Endothelial cell of umbilical vein (primary cell): ENCODE data around the gene NSD1. TPM values are rescaled to one million over a fixed set of nuclear protein-coding genes. Genes with fewer than 3 reads are reported as not detected.

Experiments
- BruUV-seq: library from RNA; stranded (reverse); fragments of 400-500 nt; replicated peaks from 2 replicates; lab custom pipeline; 2021; lab: Mats Ljungman, UMichigan
- CTCF ChIA-PET: fragments of 300-600, 350-600 bp; sonication (Branson Sonifier 250); formaldehyde crosslinking; loops from one replicate; lab custom pipeline; 2021; ENCODE audit warnings: antibody characterized with exemption, inconsistent platforms; lab: Charles Lee
- POLR2A ChIA-PET: fragments of 300-600, 350-600 bp; sonication (Branson Sonifier 250); formaldehyde crosslinking; loops from one replicate; lab custom pipeline; 2021; ENCODE audit warnings: antibody characterized with exemption, inconsistent platforms; lab: Charles Lee
- DNase-seq: peaks from one replicate; pipeline ENCODE4 v3.0.0-alpha.2; 2011; ENCODE audit warnings: low read depth, low spot score
- FAIRE-seq: peaks from 2 replicates; lab custom pipeline; 2011; peaks lifted over from hg19 to GRCh38; lab: Jason Lieb, UNC
- H2AFZ ChIP-seq: 2 replicates; pipeline ENCODE4 v1.6.0; 2012; ENCODE audit warnings: low read depth, low read length, control low read depth, inconsistent platforms
- H3K27ac ChIP-seq: 2 replicates; pipeline ENCODE4 v1.5.1; 2011; ENCODE audit warnings: low read depth, mild to moderate bottlenecking, control low read depth, low read length, moderate library complexity; ENCODE audit not compliant: insufficient read depth
- H3K27me3 ChIP-seq, 2 experiments: 2 replicates each; pipeline versions ENCODE4 v1.6.0 to v1.6.1; 2011; ENCODE audit warnings: low read length in 2 of 2, mixed read lengths in 1 of 2; ENCODE audit not compliant: control insufficient read depth in 2 of 2, insufficient read depth in 2 of 2
- H3K36me3 ChIP-seq, 2 experiments: 2 replicates in 1 of 2; 3 replicates in 1 of 2; pipeline ENCODE4 v1.5.1; 2011; ENCODE audit warnings: low read length in 2 of 2, mild to moderate bottlenecking in 1 of 2, moderate library complexity in 1 of 2; ENCODE audit not compliant: control insufficient read depth in 2 of 2, insufficient read depth in 2 of 2; ENCODE audit errors: extremely low read depth in 1 of 2
- H3K4me1 ChIP-seq: 3 replicates; pipeline ENCODE4 v1.5.1; 2011; ENCODE audit warnings: mild to moderate bottlenecking, low read length; ENCODE audit not compliant: control insufficient read depth, insufficient read depth; ENCODE audit errors: extremely low read depth
- H3K4me2 ChIP-seq: 2 replicates; pipeline ENCODE4 v1.6.1; 2011; ENCODE audit warnings: low read length, control low read depth, mixed read lengths; ENCODE audit not compliant: insufficient read depth
- H3K4me3 ChIP-seq, 3 experiments: fragments of 200-600 bp in 1 of 3; sonication (generic), shearing (Covaris generic) in 1 of 3; replicated peaks in 1 of 3; 2 replicates each; pipeline ENCODE4 v1.5.1; 2011 to 2016; ENCODE audit warnings: control low read depth in 3 of 3, low read length in 3 of 3, mild to moderate bottlenecking in 2 of 3, inconsistent platforms in 1 of 3, low read depth in 1 of 3, moderate library complexity in 1 of 3; ENCODE audit not compliant: insufficient read depth in 1 of 3
- H3K79me2 ChIP-seq: 2 replicates; pipeline ENCODE4 v1.6.0; 2012; ENCODE audit warnings: low read length, inconsistent platforms; ENCODE audit not compliant: control insufficient read depth, insufficient read depth
- H3K9ac ChIP-seq: replicated peaks from 2 replicates; pipeline ENCODE3; 2011; ENCODE audit warnings: low read length, control low read depth; ENCODE audit not compliant: insufficient read depth; ENCODE audit errors: extremely low read depth
- H3K9me1 ChIP-seq: replicated peaks from 3 replicates; pipeline ENCODE4 v1.6.0; 2011; ENCODE audit warnings: mild to moderate bottlenecking, low read length; ENCODE audit not compliant: control insufficient read depth, insufficient read depth; ENCODE audit errors: extremely low read depth
- H3K9me3 ChIP-seq: replicated peaks from 2 replicates; pipeline ENCODE4 v1.5.1; 2012; ENCODE audit warnings: low read length, inconsistent platforms; ENCODE audit not compliant: control insufficient read depth, insufficient read depth
- H4K20me1 ChIP-seq: replicated peaks from 2 replicates; pipeline ENCODE3; 2011; ENCODE audit warnings: mild to moderate bottlenecking, low read length; ENCODE audit not compliant: control insufficient read depth, insufficient read depth; ENCODE audit errors: extremely low read depth
- CTCF ChIP-seq, 2 donors: IDR thresholded peaks; 1 replicate in 1 of 2; 2 replicates in 1 of 2; pipeline ENCODE4 v1.5.1; 2011; ENCODE audit warnings: low read length in 2 of 2, mild to moderate bottlenecking in 2 of 2, moderate library complexity in 2 of 2, control low read depth in 1 of 2, inconsistent platforms in 1 of 2, low read depth in 1 of 2; ENCODE audit not compliant: insufficient read depth in 1 of 2; ENCODE audit errors: extremely low read depth in 1 of 2
- EZH2 ChIP-seq: IDR thresholded peaks from 2 replicates; pipeline ENCODE4 v1.6.1; 2012; ENCODE audit warnings: borderline replicate concordance, low read depth, mild to moderate bottlenecking, moderate library complexity, low read length, inconsistent platforms; ENCODE audit not compliant: severe bottlenecking
- FOS ChIP-seq: IDR thresholded peaks from 2 replicates; pipeline ENCODE4 v1.6.1; 2011; ENCODE audit warnings: mild to moderate bottlenecking, low read length, moderate library complexity, borderline replicate concordance; ENCODE audit not compliant: insufficient read depth
- GATA2 ChIP-seq: IDR thresholded peaks from 2 replicates; pipeline ENCODE4 v1.7.0; 2011; ENCODE audit warnings: low read depth, mild to moderate bottlenecking, moderate library complexity, mixed read lengths, low read length; ENCODE audit not compliant: insufficient read length, insufficient read depth
- JUN ChIP-seq: IDR thresholded peaks from 2 replicates; pipeline ENCODE4 v1.6.1; 2011; ENCODE audit warnings: borderline replicate concordance, low read depth; ENCODE audit not compliant: insufficient read length, insufficient read depth
- dilution Hi-C: fragments of 300-500 bp; cut with MboI; formaldehyde crosslinking; loops from one replicate; pipeline ENCODE4 v1.15.0; 2019; ENCODE audit warnings: low sequenced_read_pairs; ENCODE audit not compliant: extremely low pct_ligation_motif_present
- intact Hi-C: fragments of 100-400 bp; cut with micrococcal nuclease; formaldehyde crosslinking; loops from one replicate; pipeline ENCODE4 v1.10.0; 2022
- polyA plus RNA-seq, 4 experiments: library from polyadenylated mRNA; depleted of rRNA in 3 of 4; stranded (reverse) in 3 of 4; unstranded in 1 of 4; fragments of >200 nt; gene quantifications; 2 replicates each; pipeline versions ENCODE4 v1.2.1 to v1.2.3, GENCODE V29; 2011 to 2012; ENCODE audit warnings: missing spikeins in 1 of 4
- total RNA-seq: library from RNA; stranded (reverse); gene quantifications from 2 replicates; pipeline ENCODE4 v1.2.3, GENCODE V29; 2021

NSD1 gene
- total and polyA plus RNA-seq, 2 donors (not counting 3 experiments of a cell fraction or from before 2014, with no cell fraction given) = 14.4 to 90.4 TPM

- no peaks in the 10 kb centered on the region for H3K9me3 ChIP-seq
- TF ChIP-seq EZH2 (no peak), GATA2 (no peak), FOS (no peak), CTCF (IDR thresholded peaks at IDR 0.05; ENCODE audit: extremely low read depth in 1 of 2, insufficient read depth in 1 of 2, low read depth in 1 of 2, low read length in 2 of 2) (no peak)
- no TSS peak for BruUV-seq
- no peaks in the 10 kb centered on the region for H3K27me3 ChIP-seq
- FAIRE-seq (no peak), DNase-seq (no peak)
- H3K4me1 ChIP-seq = no peaks in the 10 kb centered on the region
- POLR2A ChIA-PET = no interaction called here
- intact Hi-C loops = no loop called here
- no peak overlapping the region for H2AFZ ChIP-seq
- peaks cover 9% of the 10 kb centered on the region for H3K79me2 ChIP-seq
- no peak overlapping the region for H3K4me2 ChIP-seq
- H3K9ac ChIP-seq = no peak overlapping the region
- peaks cover 21 to 26% of the 10 kb centered on the region in 2 experiments for H3K36me3 ChIP-seq
- dilution Hi-C loops = no loop called here
- peaks cover 3% of the 10 kb centered on the region for H3K9me1 ChIP-seq
- CTCF ChIA-PET = interaction anchor here (0.8 to 1.7 kb wide), 3 partner anchors 14 to 98 kb away, joined by 3 to 4 read pairs (median 3); no protein-coding TSS in a partner anchor
- H3K27ac ChIP-seq = no peak overlapping the region
- H4K20me1 ChIP-seq = no peaks in the 10 kb centered on the region
- H3K4me3 ChIP-seq = no peak overlapping the region
These were observed 76.0 kb downstream of the NSD1 start for GRCh38 chr5:177209610-177210009.

GRCh38 chr5:177212242-177212641 is 78.7 kb downstream of the NSD1 start:
- H3K9me1 ChIP-seq = peaks cover 3% of the 10 kb centered on the region
- no peak overlapping the region for H3K9ac ChIP-seq
- no peak for TF ChIP-seq JUN
- H4K20me1 ChIP-seq = no peaks in the 10 kb centered on the region
- no peaks in the 10 kb centered on the region for H3K27me3 ChIP-seq
- intact Hi-C loops (no loop called here), dilution Hi-C loops (no loop called here)
- FAIRE-seq = no peak
- no peaks in the 10 kb centered on the region for H3K9me3 ChIP-seq
- no peak overlapping the region for H3K4me3 ChIP-seq
- POLR2A ChIA-PET = no interaction called here
- BruUV-seq = no TSS peak
- no peak overlapping the region for H3K27ac ChIP-seq
- no peaks in the 10 kb centered on the region for H3K4me1 ChIP-seq
- no peak for DNase-seq
- no peak overlapping the region for H3K4me2 ChIP-seq
- peaks cover 25% of the 10 kb centered on the region for H3K79me2 ChIP-seq
- CTCF ChIA-PET = interaction anchor here (1.0 to 1.6 kb wide), 2 partner anchors 14 to 35 kb away, joined by 3 read pairs; no protein-coding TSS in a partner anchor
- no peak overlapping the region for H2AFZ ChIP-seq
- peaks cover 21 to 26% of the 10 kb centered on the region in 2 experiments for H3K36me3 ChIP-seq
